ENCODE measurements around the gene RIC8B. TPM values are rescaled to one million over a fixed set of nuclear protein-coding genes. Genes with fewer than 3 reads are reported as not detected.

The RIC8B gene
- total RNA-seq, 6 experiments from 2014 or later = 5.9 to 10.6 (median 6.5) TPM

DNA sequence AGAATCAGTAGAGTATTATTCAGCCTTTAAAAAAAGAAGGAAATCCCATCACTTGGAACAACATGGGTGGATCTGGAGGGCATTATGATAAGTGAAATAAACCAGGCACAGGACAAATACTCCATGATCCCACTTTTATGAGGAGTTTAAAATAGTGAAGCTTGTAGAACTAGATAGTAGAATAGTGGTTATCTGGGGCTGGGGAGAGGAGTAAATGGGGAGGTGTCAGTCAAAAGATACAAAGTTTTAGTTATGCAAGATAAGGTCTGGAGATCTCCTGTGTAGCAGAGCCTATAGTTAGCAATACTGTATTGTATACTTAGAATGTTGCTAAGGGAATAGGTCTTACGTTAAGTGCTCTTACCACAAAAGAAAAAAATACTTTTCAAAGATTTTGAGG, 64.9 kb downstream of the RIC8B start:
- intact Hi-C loops (cut with DNase I) = no loop called here

DNA sequence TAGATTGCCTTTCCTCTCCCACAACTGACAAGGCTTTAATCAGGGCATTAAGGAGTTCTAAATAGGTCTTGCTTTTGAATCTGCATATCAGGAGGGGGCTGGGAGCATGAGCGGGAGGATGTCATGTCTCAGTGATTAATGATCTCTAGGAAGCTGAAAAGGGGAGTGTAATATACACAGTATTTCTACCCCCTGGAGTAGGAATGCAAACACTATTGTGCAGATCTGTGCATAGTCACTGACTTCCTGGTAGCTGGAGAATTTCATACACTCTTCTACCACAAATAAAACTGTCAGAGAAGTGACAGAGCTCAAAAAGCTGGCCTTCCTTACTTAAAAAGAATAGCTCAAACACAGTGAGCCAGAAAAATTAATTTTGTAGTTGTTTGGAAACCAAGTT, 65.8 kb downstream of the RIC8B start:
- intact Hi-C loops (cut with DNase I) = no loop called here
- DNase-seq = no peak
- TF ChIP-seq, protein P1, sequence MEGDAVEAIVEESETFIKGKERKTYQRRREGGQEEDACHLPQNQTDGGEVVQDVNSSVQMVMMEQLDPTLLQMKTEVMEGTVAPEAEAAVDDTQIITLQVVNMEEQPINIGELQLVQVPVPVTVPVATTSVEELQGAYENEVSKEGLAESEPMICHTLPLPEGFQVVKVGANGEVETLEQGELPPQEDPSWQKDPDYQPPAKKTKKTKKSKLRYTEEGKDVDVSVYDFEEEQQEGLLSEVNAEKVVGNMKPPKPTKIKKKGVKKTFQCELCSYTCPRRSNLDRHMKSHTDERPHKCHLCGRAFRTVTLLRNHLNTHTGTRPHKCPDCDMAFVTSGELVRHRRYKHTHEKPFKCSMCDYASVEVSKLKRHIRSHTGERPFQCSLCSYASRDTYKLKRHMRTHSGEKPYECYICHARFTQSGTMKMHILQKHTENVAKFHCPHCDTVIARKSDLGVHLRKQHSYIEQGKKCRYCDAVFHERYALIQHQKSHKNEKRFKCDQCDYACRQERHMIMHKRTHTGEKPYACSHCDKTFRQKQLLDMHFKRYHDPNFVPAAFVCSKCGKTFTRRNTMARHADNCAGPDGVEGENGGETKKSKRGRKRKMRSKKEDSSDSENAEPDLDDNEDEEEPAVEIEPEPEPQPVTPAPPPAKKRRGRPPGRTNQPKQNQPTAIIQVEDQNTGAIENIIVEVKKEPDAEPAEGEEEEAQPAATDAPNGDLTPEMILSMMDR (IDR thresholded peaks at IDR 0.05) = no peak
- TF ChIP-seq POLR2A (IDR thresholded peaks at IDR 0.05) = no peak
- peak; percentile 53 to 87 (median 62) for ATAC-seq
- Histone ChIP-seq H3K27me3 (no peaks in the 10 kb centered on the region), H3K36me3 (peaks cover 0 to 8% (median 0%) of the 10 kb centered on the region in 4 donors), H3K9me3 (no peaks in the 10 kb centered on the region), H3K27ac (peak overlapping the region in 1 of 3 donors; percentile 21), H3K4me3 (no peak overlapping the region), H3K4me1 (peaks cover 0 to 7% (median 0%) of the 10 kb centered on the region in 4 donors)
- WGBS (ENCODE audit: insufficient coverage, low coverage, low lambda C conversion rate, missing lambda C conversion rate) = 40% methylated on average over 1 of the region's 1 CpG

More for the DNA sequence above, 64.9 kb downstream of the RIC8B start:
- ATAC-seq = no peak
- Histone ChIP-seq H3K27me3 (no peaks in the 10 kb centered on the region), H3K27ac (no peak overlapping the region), H3K9me3 (no peaks in the 10 kb centered on the region), H3K4me3 (no peak overlapping the region), H3K36me3 (peaks cover 0 to 8% (median 0%) of the 10 kb centered on the region in 4 donors), H3K4me1 (peaks cover 0 to 7% (median 0%) of the 10 kb centered on the region in 4 donors)
- no peak for DNase-seq
- 92% methylated on average over 1 of the region's 1 CpG for WGBS (ENCODE audit: insufficient coverage, low coverage, low lambda C conversion rate, missing lambda C conversion rate)
- no peak for TF ChIP-seq POLR2A (IDR thresholded peaks at IDR 0.05)
- TF ChIP-seq, protein P1 (IDR thresholded peaks at IDR 0.05) = no peak

DNA sequence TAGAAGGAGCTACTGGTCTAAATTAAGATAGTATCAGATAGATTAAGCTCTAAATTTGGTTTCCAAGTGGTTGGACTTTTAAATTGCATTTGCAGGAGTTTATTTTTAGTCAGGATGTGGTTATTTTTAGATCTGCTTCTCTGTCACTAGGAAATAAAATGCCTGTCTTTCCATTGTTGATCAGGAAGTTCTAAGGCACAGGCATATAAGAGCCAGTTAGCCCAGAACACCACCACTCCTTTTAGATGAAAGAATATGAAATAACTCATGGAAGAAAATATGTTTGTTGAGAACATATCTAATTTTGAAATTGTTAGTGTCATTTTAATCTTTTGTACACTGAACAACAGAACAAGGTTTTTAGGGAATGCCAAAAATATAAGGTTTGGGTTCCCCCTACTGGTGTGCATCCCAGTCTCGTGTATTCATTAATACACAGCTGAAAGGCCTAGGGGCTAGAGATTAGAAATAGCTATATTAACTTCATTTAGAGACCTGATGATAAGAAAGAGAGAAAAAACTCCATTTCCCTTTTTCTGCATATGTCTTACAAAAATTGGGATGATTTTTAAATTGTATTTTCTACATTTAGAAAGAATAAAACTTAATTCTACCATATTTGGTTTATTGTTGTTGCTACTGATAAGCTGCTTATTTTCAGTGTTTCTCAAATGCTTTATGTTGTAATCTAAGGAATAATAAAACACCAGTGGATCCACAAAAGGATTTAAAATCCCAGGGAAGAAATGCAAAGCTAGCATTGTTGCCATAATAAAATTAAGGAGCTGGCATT, 67.2 kb downstream of the RIC8B start:
- DNase-seq (no peak), ATAC-seq (peak; percentile 81 to 87 (median 84))
- Histone ChIP-seq H3K9me3 (no peaks in the 10 kb centered on the region), H3K27ac (peak overlapping the region in 2 of 3 donors; percentile 15 to 17), H3K4me1 (peaks cover 0 to 7% (median 0%) of the 10 kb centered on the region in 4 donors), H3K4me3 (no peak overlapping the region), H3K27me3 (no peaks in the 10 kb centered on the region), H3K36me3 (peaks cover 0 to 8% (median 1%) of the 10 kb centered on the region in 4 donors)
- 5% methylated on average over 1 of the region's 1 CpG for WGBS (ENCODE audit: insufficient coverage, low coverage, low lambda C conversion rate, missing lambda C conversion rate)
- no peak for TF ChIP-seq POLR2A (IDR thresholded peaks at IDR 0.05)
- TF ChIP-seq, protein P1 (IDR thresholded peaks at IDR 0.05) = peak; percentile 66 to 73 (median 72)
- intact Hi-C loops (cut with DNase I) = no loop called here

DNA sequence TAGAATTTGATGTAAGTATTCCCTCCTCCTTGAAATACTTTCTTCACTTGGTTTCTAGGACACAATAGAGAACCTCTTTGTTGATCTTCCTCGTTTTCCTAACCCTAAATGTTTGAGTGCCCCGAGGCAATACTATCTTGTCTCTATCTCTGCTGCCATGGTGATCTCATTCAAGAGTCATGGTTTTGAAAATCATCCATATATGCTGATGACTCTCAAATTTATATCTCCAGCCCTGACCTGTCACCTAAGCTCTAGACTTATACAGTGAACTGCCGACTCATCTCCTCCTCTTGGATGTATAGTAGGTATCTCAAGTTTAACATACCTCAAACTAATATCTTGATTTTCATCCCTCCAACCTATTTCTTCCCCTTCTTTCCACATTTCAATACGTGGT, 71.4 kb downstream of the RIC8B start:
- intact Hi-C loops (cut with DNase I) = no loop called here
- Histone ChIP-seq H3K4me1 (peaks cover 0 to 7% (median 0%) of the 10 kb centered on the region in 4 donors), H3K27me3 (no peaks in the 10 kb centered on the region), H3K36me3 (peaks cover 0 to 8% (median 1%) of the 10 kb centered on the region in 4 donors), H3K27ac (no peak overlapping the region), H3K4me3 (no peak overlapping the region), H3K9me3 (no peaks in the 10 kb centered on the region)
- DNase-seq = no peak
- WGBS (ENCODE audit: insufficient coverage, low coverage, low lambda C conversion rate, missing lambda C conversion rate) = 87% methylated on average over 4 of the region's 4 CpGs
- TF ChIP-seq, protein P1 (IDR thresholded peaks at IDR 0.05) = no peak
- TF ChIP-seq POLR2A (IDR thresholded peaks at IDR 0.05) = no peak
- no peak for ATAC-seq
